Ishikawa (cell line): ENCODE data around the gene ATP2B1.

Source experiments
- EGR1 ChIP-seq: IDR thresholded peaks from 2 replicates; pipeline ENCODE4 v1.6.1; 2012
- FOXM1 ChIP-seq: IDR thresholded peaks from 2 replicates; pipeline ENCODE4 v1.6.1; 2012; ENCODE audit warnings: low read depth, borderline replicate concordance
- NFIC ChIP-seq: IDR thresholded peaks from 2 replicates; pipeline ENCODE4 v1.6.1; 2012
- RAD21 ChIP-seq: IDR thresholded peaks from 2 replicates; pipeline ENCODE4 v1.6.1; 2012; ENCODE audit warnings: low read depth
- TEAD4 ChIP-seq: IDR thresholded peaks from 2 replicates; pipeline ENCODE4 v1.6.1; 2012
- USF1 ChIP-seq: IDR thresholded peaks from 2 replicates; pipeline ENCODE4 v1.6.1; 2012
- TF ChIP-seq, protein P1 (sequence below): IDR thresholded peaks from 2 replicates; pipeline ENCODE4 v1.6.1; 2012; ENCODE audit warnings: low read depth, mild to moderate bottlenecking
- TF ChIP-seq, protein P2 (sequence below): IDR thresholded peaks from 2 replicates; pipeline ENCODE4 v1.6.1; 2012

DNA sequence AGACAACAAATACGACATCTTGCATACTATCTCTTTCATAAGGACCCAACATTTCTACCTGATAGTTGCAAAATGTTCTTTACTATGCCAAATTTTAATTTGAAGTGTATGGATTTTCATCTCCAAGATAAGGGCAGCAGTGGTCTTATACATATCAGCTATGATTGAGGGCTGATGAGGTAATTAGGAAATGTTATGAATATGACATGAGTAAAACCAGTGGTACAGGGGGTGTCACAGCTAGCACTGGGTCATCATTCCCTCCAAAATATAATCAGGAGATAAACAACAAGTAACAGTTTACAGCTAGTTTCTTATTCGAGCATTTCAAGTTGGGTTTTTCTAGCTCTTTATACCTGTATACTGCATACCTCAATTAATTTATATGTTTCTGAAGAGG is 35.0 kb downstream of the ATP2B1 start:
- TF ChIP-seq TEAD4 (no peak), NFIC (no peak), EGR1 (no peak), RAD21 (no peak), FOXM1 (no peak), USF1 (no peak)
- TF ChIP-seq, protein P1, sequence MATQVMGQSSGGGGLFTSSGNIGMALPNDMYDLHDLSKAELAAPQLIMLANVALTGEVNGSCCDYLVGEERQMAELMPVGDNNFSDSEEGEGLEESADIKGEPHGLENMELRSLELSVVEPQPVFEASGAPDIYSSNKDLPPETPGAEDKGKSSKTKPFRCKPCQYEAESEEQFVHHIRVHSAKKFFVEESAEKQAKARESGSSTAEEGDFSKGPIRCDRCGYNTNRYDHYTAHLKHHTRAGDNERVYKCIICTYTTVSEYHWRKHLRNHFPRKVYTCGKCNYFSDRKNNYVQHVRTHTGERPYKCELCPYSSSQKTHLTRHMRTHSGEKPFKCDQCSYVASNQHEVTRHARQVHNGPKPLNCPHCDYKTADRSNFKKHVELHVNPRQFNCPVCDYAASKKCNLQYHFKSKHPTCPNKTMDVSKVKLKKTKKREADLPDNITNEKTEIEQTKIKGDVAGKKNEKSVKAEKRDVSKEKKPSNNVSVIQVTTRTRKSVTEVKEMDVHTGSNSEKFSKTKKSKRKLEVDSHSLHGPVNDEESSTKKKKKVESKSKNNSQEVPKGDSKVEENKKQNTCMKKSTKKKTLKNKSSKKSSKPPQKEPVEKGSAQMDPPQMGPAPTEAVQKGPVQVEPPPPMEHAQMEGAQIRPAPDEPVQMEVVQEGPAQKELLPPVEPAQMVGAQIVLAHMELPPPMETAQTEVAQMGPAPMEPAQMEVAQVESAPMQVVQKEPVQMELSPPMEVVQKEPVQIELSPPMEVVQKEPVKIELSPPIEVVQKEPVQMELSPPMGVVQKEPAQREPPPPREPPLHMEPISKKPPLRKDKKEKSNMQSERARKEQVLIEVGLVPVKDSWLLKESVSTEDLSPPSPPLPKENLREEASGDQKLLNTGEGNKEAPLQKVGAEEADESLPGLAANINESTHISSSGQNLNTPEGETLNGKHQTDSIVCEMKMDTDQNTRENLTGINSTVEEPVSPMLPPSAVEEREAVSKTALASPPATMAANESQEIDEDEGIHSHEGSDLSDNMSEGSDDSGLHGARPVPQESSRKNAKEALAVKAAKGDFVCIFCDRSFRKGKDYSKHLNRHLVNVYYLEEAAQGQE = no peak
- TF ChIP-seq, protein P2, sequence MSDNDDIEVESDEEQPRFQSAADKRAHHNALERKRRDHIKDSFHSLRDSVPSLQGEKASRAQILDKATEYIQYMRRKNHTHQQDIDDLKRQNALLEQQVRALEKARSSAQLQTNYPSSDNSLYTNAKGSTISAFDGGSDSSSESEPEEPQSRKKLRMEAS = no peak
